GM10266 (cell line): ENCODE results near the gene LDB2.

Experiments
- DNase-seq: peaks from one replicate; pipeline ENCODE4 v3.0.0; 2012; ENCODE audit errors: extremely low spot score
- TF ChIP-seq, protein P1 (sequence below): IDR thresholded peaks from 2 replicates; pipeline ENCODE4 v1.5.1; 2012; ENCODE audit warnings: mild to moderate bottlenecking, low read depth; ENCODE audit not compliant: control insufficient read depth, insufficient read depth; ENCODE audit errors: missing control alignments

The LDB2 gene

GRCh38 chr4:16717266-16717970 is 181.0 kb downstream of the LDB2 start:
- DNase-seq, result no peak

GRCh38 chr4:16715482-16715881 is 183.0 kb downstream of the LDB2 start:
- DNase-seq, result no peak

More at GRCh38 chr4:16717266-16717970, 181.0 kb downstream of the LDB2 start:
- TF ChIP-seq, protein P1, sequence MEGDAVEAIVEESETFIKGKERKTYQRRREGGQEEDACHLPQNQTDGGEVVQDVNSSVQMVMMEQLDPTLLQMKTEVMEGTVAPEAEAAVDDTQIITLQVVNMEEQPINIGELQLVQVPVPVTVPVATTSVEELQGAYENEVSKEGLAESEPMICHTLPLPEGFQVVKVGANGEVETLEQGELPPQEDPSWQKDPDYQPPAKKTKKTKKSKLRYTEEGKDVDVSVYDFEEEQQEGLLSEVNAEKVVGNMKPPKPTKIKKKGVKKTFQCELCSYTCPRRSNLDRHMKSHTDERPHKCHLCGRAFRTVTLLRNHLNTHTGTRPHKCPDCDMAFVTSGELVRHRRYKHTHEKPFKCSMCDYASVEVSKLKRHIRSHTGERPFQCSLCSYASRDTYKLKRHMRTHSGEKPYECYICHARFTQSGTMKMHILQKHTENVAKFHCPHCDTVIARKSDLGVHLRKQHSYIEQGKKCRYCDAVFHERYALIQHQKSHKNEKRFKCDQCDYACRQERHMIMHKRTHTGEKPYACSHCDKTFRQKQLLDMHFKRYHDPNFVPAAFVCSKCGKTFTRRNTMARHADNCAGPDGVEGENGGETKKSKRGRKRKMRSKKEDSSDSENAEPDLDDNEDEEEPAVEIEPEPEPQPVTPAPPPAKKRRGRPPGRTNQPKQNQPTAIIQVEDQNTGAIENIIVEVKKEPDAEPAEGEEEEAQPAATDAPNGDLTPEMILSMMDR, result no peak

DNA sequence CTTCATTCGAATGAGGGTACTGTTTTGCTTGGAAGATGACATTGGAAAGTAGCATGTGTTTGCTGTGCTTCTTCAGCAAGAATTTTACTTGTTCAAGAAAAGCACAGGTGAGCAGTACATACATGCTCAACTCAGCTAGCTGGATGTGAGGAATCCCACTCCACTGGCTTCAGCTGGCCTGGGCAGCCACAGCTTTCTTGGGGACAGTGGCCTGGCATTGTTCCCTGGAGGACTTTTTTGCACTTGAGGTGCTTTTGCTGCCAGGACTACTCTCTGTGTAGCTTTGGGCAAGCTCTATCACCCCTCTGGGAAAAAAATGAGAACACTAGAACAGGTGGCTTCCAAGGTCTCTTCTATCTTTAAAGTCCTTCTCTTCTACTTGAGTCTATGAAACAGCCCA is 184.3 kb downstream of the LDB2 start:
- TF ChIP-seq, protein P1, result no peak
- DNase-seq, result no peak

More at GRCh38 chr4:16715482-16715881, 183.0 kb downstream of the LDB2 start:
- TF ChIP-seq, protein P1, result no peak

GRCh38 chr4:16713696-16714095 is 184.7 kb downstream of the LDB2 start:
- no peak for DNase-seq
- TF ChIP-seq, protein P1, result no peak

GRCh38 chr4:16713271-16713670 is 185.2 kb downstream of the LDB2 start:
- TF ChIP-seq, protein P1, result no peak
- no peak for DNase-seq

- TF ChIP-seq, protein P1, result no peak
- no peak for DNase-seq
Measured at GRCh38 chr4:16710198-16710597, 188.2 kb downstream of the LDB2 start.

DNA sequence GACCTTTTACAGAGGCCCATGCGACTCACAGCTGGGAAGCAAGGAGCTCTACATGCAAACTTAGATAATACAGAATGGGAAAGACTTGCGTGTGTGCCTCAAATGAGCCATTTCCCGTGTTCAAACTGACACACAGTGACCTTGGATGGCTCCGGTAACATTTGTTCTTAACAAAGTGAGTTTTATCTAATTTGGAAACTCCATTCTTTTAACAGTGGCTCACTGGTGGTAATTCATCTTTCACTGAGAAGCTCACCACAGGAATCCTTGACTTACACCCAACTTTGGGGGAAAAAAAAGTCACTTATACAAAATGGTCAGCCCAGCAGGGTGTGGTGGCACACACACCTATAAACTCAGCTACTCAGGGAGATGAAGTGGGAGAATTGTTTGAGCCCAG is 190.6 kb downstream of the LDB2 start:
- DNase-seq, result no peak

More for the DNA sequence above, 190.6 kb downstream of the LDB2 start:
- TF ChIP-seq, protein P1, result no peak
